ENCODE measurements around the gene AURKB. TPM values are rescaled to one million over a fixed set of nuclear protein-coding genes. Genes with fewer than 3 reads are reported as not detected.
A peak's percentile ranks its signal among the peaks of the same experiment; 100 is the strongest.

The AURKB gene
- total and polyA plus RNA-seq, 10 of the 15 experiments (the other 5 are each of a cell fraction or from before 2014, with no cell fraction given), result 52.7 to 209 (median 128) TPM

DNA sequence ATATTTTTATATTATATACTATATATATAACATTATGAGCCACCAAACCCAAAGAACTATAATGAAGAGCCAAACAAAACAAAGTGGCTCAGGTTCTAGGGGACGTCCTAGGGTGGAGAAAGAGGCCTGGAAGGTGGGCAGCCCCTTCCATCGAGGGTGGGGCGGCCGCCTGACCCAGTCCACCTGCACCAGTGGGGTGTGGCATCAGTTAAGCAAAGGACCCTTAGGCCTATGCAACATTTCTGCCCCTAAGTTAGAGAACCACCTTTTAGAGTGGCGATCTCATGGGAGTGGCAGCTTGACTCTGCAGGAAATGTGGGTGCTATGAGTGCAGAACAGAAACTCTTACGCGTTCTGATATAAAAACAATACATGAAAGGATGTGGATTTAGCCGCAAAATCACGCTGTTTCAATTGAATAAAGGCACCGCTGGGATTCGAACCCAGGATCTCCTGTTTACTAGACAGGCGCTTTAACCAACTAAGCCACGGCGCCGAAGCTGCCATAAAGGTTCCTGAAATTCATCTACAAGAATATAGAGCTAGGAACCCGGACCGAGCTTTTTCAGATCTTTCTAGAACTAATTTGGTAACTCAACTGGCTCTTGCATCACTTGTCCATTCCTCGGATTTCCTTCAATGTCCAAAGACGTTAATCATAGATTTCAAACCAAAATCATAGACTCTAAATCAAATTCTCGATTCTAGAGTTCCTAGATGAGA is 15.6 kb upstream of the AURKB start (continued):
- TF ChIP-seq, protein P1, sequence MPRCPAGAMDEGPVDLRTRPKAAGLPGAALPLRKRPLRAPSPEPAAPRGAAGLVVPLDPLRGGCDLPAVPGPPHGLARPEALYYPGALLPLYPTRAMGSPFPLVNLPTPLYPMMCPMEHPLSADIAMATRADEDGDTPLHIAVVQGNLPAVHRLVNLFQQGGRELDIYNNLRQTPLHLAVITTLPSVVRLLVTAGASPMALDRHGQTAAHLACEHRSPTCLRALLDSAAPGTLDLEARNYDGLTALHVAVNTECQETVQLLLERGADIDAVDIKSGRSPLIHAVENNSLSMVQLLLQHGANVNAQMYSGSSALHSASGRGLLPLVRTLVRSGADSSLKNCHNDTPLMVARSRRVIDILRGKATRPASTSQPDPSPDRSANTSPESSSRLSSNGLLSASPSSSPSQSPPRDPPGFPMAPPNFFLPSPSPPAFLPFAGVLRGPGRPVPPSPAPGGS (IDR thresholded peaks at IDR 0.05; ENCODE audit: borderline replicate concordance, insufficient read depth, low read depth, low read length, poor library complexity, severe bottlenecking), result no peak
- TF ChIP-seq YY1 (IDR thresholded peaks at IDR 0.05; ENCODE audit: low read depth, low read length), result peak; percentile 61; the same call in 1 of the 2 replicates
- peak; percentile 10 for TF ChIP-seq POLR2A (IDR thresholded peaks at IDR 0.05; ENCODE audit: low read depth, low read length)
- TF ChIP-seq, protein P2, sequence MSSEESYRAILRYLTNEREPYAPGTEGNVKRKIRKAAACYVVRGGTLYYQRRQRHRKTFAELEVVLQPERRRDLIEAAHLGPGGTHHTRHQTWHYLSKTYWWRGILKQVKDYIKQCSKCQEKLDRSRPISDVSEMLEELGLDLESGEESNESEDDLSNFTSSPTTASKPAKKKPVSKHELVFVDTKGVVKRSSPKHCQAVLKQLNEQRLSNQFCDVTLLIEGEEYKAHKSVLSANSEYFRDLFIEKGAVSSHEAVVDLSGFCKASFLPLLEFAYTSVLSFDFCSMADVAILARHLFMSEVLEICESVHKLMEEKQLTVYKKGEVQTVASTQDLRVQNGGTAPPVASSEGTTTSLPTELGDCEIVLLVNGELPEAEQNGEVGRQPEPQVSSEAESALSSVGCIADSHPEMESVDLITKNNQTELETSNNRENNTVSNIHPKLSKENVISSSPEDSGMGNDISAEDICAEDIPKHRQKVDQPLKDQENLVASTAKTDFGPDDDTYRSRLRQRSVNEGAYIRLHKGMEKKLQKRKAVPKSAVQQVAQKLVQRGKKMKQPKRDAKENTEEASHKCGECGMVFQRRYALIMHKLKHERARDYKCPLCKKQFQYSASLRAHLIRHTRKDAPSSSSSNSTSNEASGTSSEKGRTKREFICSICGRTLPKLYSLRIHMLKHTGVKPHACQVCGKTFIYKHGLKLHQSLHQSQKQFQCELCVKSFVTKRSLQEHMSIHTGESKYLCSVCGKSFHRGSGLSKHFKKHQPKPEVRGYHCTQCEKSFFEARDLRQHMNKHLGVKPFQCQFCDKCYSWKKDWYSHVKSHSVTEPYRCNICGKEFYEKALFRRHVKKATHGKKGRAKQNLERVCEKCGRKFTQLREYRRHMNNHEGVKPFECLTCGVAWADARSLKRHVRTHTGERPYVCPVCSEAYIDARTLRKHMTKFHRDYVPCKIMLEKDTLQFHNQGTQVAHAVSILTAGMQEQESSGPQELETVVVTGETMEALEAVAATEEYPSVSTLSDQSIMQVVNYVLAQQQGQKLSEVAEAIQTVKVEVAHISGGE (CRISPR knock-in tag; IDR thresholded peaks at IDR 0.05), result no peak
- TF ChIP-seq, protein P3, sequence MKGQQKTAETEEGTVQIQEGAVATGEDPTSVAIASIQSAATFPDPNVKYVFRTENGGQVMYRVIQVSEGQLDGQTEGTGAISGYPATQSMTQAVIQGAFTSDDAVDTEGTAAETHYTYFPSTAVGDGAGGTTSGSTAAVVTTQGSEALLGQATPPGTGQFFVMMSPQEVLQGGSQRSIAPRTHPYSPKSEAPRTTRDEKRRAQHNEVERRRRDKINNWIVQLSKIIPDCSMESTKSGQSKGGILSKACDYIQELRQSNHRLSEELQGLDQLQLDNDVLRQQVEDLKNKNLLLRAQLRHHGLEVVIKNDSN (IDR thresholded peaks at IDR 0.05; ENCODE audit: borderline replicate concordance, extremely low read length, insufficient read depth, low read depth, low read length), result no peak
- no peak for TF ChIP-seq NFYB (IDR thresholded peaks at IDR 0.05; ENCODE audit: insufficient read depth, low read depth, low read length)
- TF ChIP-seq EGR1 (IDR thresholded peaks at IDR 0.05; ENCODE audit: borderline replicate concordance in 1 of 2, low read depth in 2 of 2, low read length in 2 of 2), result no peak
- TF ChIP-seq RUNX3 (IDR thresholded peaks at IDR 0.05; ENCODE audit: low read length), result peak; percentile 83
- TF ChIP-seq, protein P4, sequence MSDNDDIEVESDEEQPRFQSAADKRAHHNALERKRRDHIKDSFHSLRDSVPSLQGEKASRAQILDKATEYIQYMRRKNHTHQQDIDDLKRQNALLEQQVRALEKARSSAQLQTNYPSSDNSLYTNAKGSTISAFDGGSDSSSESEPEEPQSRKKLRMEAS (IDR thresholded peaks at IDR 0.05; ENCODE audit: low read depth, low read length), result no peak
- TF ChIP-seq TARDBP (IDR thresholded peaks at IDR 0.05; ENCODE audit: borderline replicate concordance), result peak; percentile 91
- TF ChIP-seq SMC3 (IDR thresholded peaks at IDR 0.05; ENCODE audit: borderline replicate concordance, low read length), result no peak
- TF ChIP-seq TCF7 (IDR thresholded peaks at IDR 0.05; ENCODE audit: borderline replicate concordance), result no peak
- no peak for TF ChIP-seq BRCA1 (IDR thresholded peaks at IDR 0.05; ENCODE audit: low read depth, low read length)
- no peak for TF ChIP-seq RELA (IDR thresholded peaks at IDR 0.05; ENCODE audit: borderline replicate concordance, partially characterized antibody)
- TF ChIP-seq PAX5 (IDR thresholded peaks at IDR 0.05; ENCODE audit: borderline replicate concordance, low read depth, low read length), result no peak
- no peak for TF ChIP-seq CHD4 (IDR thresholded peaks at IDR 0.05)
- TF ChIP-seq WRNIP1 (IDR thresholded peaks at IDR 0.05; ENCODE audit: borderline replicate concordance, low read depth, low read length), result no peak
- TF ChIP-seq EED (IDR thresholded peaks at IDR 0.05; ENCODE audit: low read depth), result no peak
- no peak; a peak in 1 of 4 replicates for TF ChIP-seq IKZF2 (IDR thresholded peaks at IDR 0.05)
- TF ChIP-seq TCF3 (IDR thresholded peaks at IDR 0.05; ENCODE audit: borderline replicate concordance, insufficient read depth, low read depth, low read length), result no peak
- no peak for TF ChIP-seq TCF12 (IDR thresholded peaks at IDR 0.05; ENCODE audit: low read depth, low read length)
- no peak for TF ChIP-seq SRF (IDR thresholded peaks at IDR 0.05; ENCODE audit: low read depth in 2 of 2, low read length in 2 of 2)
- TF ChIP-seq, protein P5, sequence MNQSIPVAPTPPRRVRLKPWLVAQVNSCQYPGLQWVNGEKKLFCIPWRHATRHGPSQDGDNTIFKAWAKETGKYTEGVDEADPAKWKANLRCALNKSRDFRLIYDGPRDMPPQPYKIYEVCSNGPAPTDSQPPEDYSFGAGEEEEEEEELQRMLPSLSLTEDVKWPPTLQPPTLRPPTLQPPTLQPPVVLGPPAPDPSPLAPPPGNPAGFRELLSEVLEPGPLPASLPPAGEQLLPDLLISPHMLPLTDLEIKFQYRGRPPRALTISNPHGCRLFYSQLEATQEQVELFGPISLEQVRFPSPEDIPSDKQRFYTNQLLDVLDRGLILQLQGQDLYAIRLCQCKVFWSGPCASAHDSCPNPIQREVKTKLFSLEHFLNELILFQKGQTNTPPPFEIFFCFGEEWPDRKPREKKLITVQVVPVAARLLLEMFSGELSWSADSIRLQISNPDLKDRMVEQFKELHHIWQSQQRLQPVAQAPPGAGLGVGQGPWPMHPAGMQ (IDR thresholded peaks at IDR 0.05; ENCODE audit: borderline replicate concordance), result no peak
- TF ChIP-seq ZBED1 (IDR thresholded peaks at IDR 0.05; ENCODE audit: borderline replicate concordance), result peak; percentile 68; the same call in 1 of the 2 replicates
- TF ChIP-seq MTA2 (IDR thresholded peaks at IDR 0.05; ENCODE audit: low read depth), result no peak

All from GM12878 (cell line).